HEK293 (cell line): ENCODE measurements around the gene ISG20L2.

Experiments
- SALL2 ChIP-seq: fragments of 450-650 bp; formaldehyde crosslinking; IDR thresholded peaks from 2 replicates; pipeline ENCODE4 v1.5.0; 2017; ENCODE audit warnings: missing biosample characterization, mild to moderate bottlenecking, missing genetic modification characterization, borderline replicate concordance
- YY1 ChIP-seq: fragments of 450-650 bp; formaldehyde crosslinking; IDR thresholded peaks from 2 replicates; pipeline ENCODE4 v1.5.1; 2018; ENCODE audit warnings: missing biosample characterization, missing genetic modification characterization
- ZBTB17 ChIP-seq: fragments of 450-650 bp; formaldehyde crosslinking; IDR thresholded peaks from 2 replicates; pipeline ENCODE4 v1.5.1; 2016; ENCODE audit warnings: missing biosample characterization, missing genetic modification characterization
- ZFP69B ChIP-seq: fragments of 450-650 bp; formaldehyde crosslinking; IDR thresholded peaks from 2 replicates; pipeline ENCODE4 v1.5.1; 2016; ENCODE audit warnings: missing biosample characterization, missing genetic modification characterization
- ZNF391 ChIP-seq: fragments of 450-650 bp; formaldehyde crosslinking; IDR thresholded peaks from 2 replicates; pipeline ENCODE4 v1.5.1; 2016; ENCODE audit warnings: low read depth, missing biosample characterization, missing genetic modification characterization, borderline replicate concordance
- ZNF416 ChIP-seq: fragments of 450-650 bp; formaldehyde crosslinking; IDR thresholded peaks from 2 replicates; pipeline ENCODE4 v1.5.1; 2016; ENCODE audit warnings: missing biosample characterization, missing genetic modification characterization
- TF ChIP-seq, protein P1 (sequence below): fragments of 450-650 bp; formaldehyde crosslinking; IDR thresholded peaks from 2 replicates; pipeline ENCODE4 v1.5.1; 2016; ENCODE audit warnings: missing biosample characterization, missing genetic modification characterization
- TF ChIP-seq, protein P2 (sequence below): fragments of 450-650 bp; formaldehyde crosslinking; IDR thresholded peaks from 2 replicates; pipeline ENCODE4 v1.5.1; 2016; ENCODE audit warnings: missing biosample characterization, missing genetic modification characterization

DNA sequence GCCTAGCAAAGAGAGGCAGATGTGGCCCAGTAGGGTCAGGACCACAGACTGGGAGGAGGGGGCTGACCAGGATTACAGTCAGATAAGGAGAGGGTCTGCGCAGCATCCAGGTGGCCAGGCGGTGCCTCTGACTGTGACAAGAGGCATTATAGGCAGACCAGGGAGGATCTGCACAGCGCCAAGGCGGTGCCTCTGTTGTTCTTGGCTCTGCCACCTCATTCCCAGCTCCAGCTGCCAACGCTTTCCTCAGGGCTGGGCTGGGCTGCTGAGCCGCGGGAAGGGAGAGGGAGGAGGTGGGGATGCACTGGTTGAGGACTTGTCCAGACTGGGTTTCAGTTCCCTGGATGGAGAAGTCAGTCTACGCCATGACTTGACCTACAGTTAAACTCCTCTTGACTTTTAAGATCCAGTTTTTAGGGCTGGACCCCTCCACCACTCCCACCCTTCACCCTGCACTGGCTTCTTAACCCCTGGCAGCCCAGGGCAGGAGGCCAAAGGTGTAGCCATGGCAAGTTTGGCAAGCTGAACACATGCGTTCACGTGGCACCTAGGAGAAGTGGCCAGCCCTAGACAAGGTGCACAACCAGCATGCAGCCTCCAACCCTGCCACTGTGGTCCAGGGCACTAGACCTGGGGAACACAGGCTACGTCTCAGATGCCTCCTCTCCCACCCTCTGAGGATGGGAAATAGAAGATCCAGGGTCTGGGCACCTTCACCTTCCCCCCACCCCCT is 18.6 kb downstream of the ISG20L2 start:
- no peak for TF ChIP-seq ZFP69B (tag by site-specific recombination)
- TF ChIP-seq ZBTB17 (tag by site-specific recombination): peak; percentile 65; the same call in 1 of the 2 replicates
- no peak for TF ChIP-seq YY1 (tag by site-specific recombination)
- TF ChIP-seq, protein P1, sequence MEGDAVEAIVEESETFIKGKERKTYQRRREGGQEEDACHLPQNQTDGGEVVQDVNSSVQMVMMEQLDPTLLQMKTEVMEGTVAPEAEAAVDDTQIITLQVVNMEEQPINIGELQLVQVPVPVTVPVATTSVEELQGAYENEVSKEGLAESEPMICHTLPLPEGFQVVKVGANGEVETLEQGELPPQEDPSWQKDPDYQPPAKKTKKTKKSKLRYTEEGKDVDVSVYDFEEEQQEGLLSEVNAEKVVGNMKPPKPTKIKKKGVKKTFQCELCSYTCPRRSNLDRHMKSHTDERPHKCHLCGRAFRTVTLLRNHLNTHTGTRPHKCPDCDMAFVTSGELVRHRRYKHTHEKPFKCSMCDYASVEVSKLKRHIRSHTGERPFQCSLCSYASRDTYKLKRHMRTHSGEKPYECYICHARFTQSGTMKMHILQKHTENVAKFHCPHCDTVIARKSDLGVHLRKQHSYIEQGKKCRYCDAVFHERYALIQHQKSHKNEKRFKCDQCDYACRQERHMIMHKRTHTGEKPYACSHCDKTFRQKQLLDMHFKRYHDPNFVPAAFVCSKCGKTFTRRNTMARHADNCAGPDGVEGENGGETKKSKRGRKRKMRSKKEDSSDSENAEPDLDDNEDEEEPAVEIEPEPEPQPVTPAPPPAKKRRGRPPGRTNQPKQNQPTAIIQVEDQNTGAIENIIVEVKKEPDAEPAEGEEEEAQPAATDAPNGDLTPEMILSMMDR (tag by site-specific recombination): no peak
- TF ChIP-seq SALL2 (tag by site-specific recombination): no peak
- TF ChIP-seq, protein P2, sequence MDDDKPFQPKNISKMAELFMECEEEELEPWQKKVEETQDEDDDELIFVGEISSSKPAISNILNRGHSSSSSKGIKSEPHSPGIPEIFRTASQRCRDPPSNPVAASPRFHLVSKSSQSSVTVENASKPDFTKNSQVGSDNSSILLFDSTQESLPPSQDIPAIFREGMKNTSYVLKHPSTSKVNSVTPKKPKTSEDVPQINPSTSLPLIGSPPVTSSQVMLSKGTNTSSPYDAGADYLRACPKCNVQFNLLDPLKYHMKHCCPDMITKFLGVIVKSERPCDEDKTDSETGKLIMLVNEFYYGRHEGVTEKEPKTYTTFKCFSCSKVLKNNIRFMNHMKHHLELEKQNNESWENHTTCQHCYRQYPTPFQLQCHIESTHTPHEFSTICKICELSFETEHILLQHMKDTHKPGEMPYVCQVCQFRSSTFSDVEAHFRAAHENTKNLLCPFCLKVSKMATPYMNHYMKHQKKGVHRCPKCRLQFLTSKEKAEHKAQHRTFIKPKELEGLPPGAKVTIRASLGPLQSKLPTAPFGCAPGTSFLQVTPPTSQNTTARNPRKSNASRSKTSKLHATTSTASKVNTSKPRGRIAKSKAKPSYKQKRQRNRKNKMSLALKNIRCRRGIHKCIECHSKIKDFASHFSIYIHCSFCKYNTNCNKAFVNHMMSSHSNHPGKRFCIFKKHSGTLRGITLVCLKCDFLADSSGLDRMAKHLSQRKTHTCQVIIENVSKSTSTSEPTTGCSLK (tag by site-specific recombination): no peak
- no peak for TF ChIP-seq ZNF416 (tag by site-specific recombination)
- no peak for TF ChIP-seq ZNF391 (tag by site-specific recombination)
